Measurements from ENCODE around the gene NSFL1C. TPM values are rescaled to one million over a fixed set of nuclear protein-coding genes. Genes with fewer than 3 reads are reported as not detected.

The NSFL1C gene
- total RNA-seq, 1 experiment from 2014 or later: 119 TPM

- Mint-ChIP-seq H3K36me3 (ENCODE audit: insufficient read depth, unreplicated experiment) (peaks cover 78% of the 10 kb centered on the region), H3K4me1 (ENCODE audit: low read depth, unreplicated experiment) (no peaks in the 10 kb centered on the region)
- POLR2A ChIA-PET: no interaction called here
Measured at GRCh38 chr20:1448081-1448620, 18.5 kb downstream of the NSFL1C start.

GRCh38 chr20:1446536-1446935, 20.1 kb downstream of the NSFL1C start:
- Mint-ChIP-seq H3K27ac (ENCODE audit: unreplicated experiment) (no peak overlapping the region), H3K27me3 (ENCODE audit: insufficient read depth, unreplicated experiment) (no peaks in the 10 kb centered on the region), H3K36me3 (ENCODE audit: insufficient read depth, unreplicated experiment) (peaks cover 62% of the 10 kb centered on the region), H3K9me3 (ENCODE audit: unreplicated experiment) (no peaks in the 10 kb centered on the region), H3K4me3 (ENCODE audit: unreplicated experiment) (no peak overlapping the region), H3K4me1 (ENCODE audit: low read depth, unreplicated experiment) (no peaks in the 10 kb centered on the region)
- peaks cover 2% of the 10 kb centered on the region; the same call in 1 of the 2 replicates for H3K36me3 ChIP-seq (ENCODE audit: control insufficient read depth, insufficient read depth, low read length)
- H3K4me1 ChIP-seq: no peaks in the 10 kb centered on the region
- H3K9me3 ChIP-seq: no peaks in the 10 kb centered on the region
- H3K4me3 ChIP-seq (ENCODE audit: low read depth, low read length): no peak overlapping the region
- intact Hi-C loops (cut with micrococcal nuclease; ENCODE audit: unreplicated experiment): no loop called here
- no TSS peak for BruUV-seq (replicated peaks)
- no peaks in the 10 kb centered on the region for H3K27me3 ChIP-seq (replicated peaks; ENCODE audit: control insufficient read depth, insufficient read depth, low read length)
- ChIA-PET CTCF (no interaction called here), POLR2A (no interaction called here)
- DNase-seq: no peak
- TF ChIP-seq, protein P1, sequence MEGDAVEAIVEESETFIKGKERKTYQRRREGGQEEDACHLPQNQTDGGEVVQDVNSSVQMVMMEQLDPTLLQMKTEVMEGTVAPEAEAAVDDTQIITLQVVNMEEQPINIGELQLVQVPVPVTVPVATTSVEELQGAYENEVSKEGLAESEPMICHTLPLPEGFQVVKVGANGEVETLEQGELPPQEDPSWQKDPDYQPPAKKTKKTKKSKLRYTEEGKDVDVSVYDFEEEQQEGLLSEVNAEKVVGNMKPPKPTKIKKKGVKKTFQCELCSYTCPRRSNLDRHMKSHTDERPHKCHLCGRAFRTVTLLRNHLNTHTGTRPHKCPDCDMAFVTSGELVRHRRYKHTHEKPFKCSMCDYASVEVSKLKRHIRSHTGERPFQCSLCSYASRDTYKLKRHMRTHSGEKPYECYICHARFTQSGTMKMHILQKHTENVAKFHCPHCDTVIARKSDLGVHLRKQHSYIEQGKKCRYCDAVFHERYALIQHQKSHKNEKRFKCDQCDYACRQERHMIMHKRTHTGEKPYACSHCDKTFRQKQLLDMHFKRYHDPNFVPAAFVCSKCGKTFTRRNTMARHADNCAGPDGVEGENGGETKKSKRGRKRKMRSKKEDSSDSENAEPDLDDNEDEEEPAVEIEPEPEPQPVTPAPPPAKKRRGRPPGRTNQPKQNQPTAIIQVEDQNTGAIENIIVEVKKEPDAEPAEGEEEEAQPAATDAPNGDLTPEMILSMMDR (IDR thresholded peaks at IDR 0.05; ENCODE audit: insufficient read depth in 1 of 2, low read depth in 1 of 2, low read length in 1 of 2, severe bottlenecking in 1 of 2, unreplicated experiment in 1 of 2): no peak

More at GRCh38 chr20:1448081-1448620, 18.5 kb downstream of the NSFL1C start:
- intact Hi-C loops (cut with micrococcal nuclease; ENCODE audit: unreplicated experiment): no loop called here
- H3K4me1 ChIP-seq: no peaks in the 10 kb centered on the region
- no peaks in the 10 kb centered on the region for H3K27me3 ChIP-seq (replicated peaks; ENCODE audit: control insufficient read depth, insufficient read depth, low read length)
- TF ChIP-seq, protein P1 (IDR thresholded peaks at IDR 0.05; ENCODE audit: insufficient read depth in 1 of 2, low read depth in 1 of 2, low read length in 1 of 2, severe bottlenecking in 1 of 2, unreplicated experiment in 1 of 2): no peak
- Mint-ChIP-seq H3K4me3 (ENCODE audit: unreplicated experiment) (no peak overlapping the region), H3K27ac (ENCODE audit: unreplicated experiment) (no peak overlapping the region), H3K9me3 (ENCODE audit: unreplicated experiment) (no peaks in the 10 kb centered on the region), H3K27me3 (ENCODE audit: insufficient read depth, unreplicated experiment) (no peaks in the 10 kb centered on the region)
- DNase-seq: no peak
- no peaks in the 10 kb centered on the region for H3K9me3 ChIP-seq
- CTCF ChIA-PET: no interaction called here
- H3K4me3 ChIP-seq (ENCODE audit: low read depth, low read length): no peak overlapping the region
- peaks cover 2% of the 10 kb centered on the region; the same call in 1 of the 2 replicates for H3K36me3 ChIP-seq (ENCODE audit: control insufficient read depth, insufficient read depth, low read length)
- no TSS peak for BruUV-seq (replicated peaks)

GRCh38 chr20:1443085-1443484, 23.6 kb downstream of the NSFL1C start:
- intact Hi-C loops (cut with micrococcal nuclease; ENCODE audit: unreplicated experiment): no loop called here
- Mint-ChIP-seq H3K36me3 (ENCODE audit: insufficient read depth, unreplicated experiment) (peaks cover 43% of the 10 kb centered on the region), H3K4me1 (ENCODE audit: low read depth, unreplicated experiment) (no peaks in the 10 kb centered on the region), H3K27ac (ENCODE audit: unreplicated experiment) (no peak overlapping the region), H3K27me3 (ENCODE audit: insufficient read depth, unreplicated experiment) (no peaks in the 10 kb centered on the region), H3K9me3 (ENCODE audit: unreplicated experiment) (no peaks in the 10 kb centered on the region), H3K4me3 (ENCODE audit: unreplicated experiment) (no peak overlapping the region)
- Histone ChIP-seq H3K4me1 (no peaks in the 10 kb centered on the region), H3K4me3 (ENCODE audit: low read depth, low read length) (no peak overlapping the region), H3K27me3 (replicated peaks; ENCODE audit: control insufficient read depth, insufficient read depth, low read length) (no peaks in the 10 kb centered on the region), H3K36me3 (ENCODE audit: control insufficient read depth, insufficient read depth, low read length) (no peaks in the 10 kb centered on the region; the same call in 1 of the 2 replicates), H3K9me3 (no peaks in the 10 kb centered on the region)
- no TSS peak for BruUV-seq (replicated peaks)
- ChIA-PET POLR2A (no interaction called here), CTCF (no interaction called here)
- DNase-seq: no peak
- TF ChIP-seq, protein P1 (IDR thresholded peaks at IDR 0.05; ENCODE audit: insufficient read depth in 1 of 2, low read depth in 1 of 2, low read length in 1 of 2, severe bottlenecking in 1 of 2, unreplicated experiment in 1 of 2): no peak
